Body of pancreas (tissue), 4 donors: Measurements from ENCODE around the gene RAPGEF4.

Source experiments
- CTCF ChIP-seq, 7 experiments: fragments of 450-650 bp in 4 of 7; fragments of 200-600 bp in 3 of 7; sonication (generic) in 3 of 7; IDR thresholded peaks; one replicate each; pipeline ENCODE4 v1.5.1; 2016 to 2019; ENCODE audit warnings: antibody characterized with exemption in 7 of 7
- POLR2A ChIP-seq, 3 donors: fragments of 450-650 bp; IDR thresholded peaks; one replicate each; pipeline ENCODE4 v1.6.1; 2016; ENCODE audit warnings: antibody characterized with exemption in 3 of 3, mild to moderate bottlenecking in 2 of 3

- TF ChIP-seq CTCF (IDR thresholded peaks at IDR 0.05) = no peak
- TF ChIP-seq POLR2A (IDR thresholded peaks at IDR 0.05) = no peak
These were observed 37.4 kb upstream of the RAPGEF4 start for GRCh38 chr2:172698041-172698863.
